Kidney epithelial cell (primary cell): ENCODE measurements around the gene POLR1A. TPM values are rescaled to one million over a fixed set of nuclear protein-coding genes. Genes with fewer than 3 reads are reported as not detected.
"Not testable (repeated sequence)": the region's sequence is repeated elsewhere in the genome, so short reads cannot be mapped to it uniquely, and the experiment has no call there.

Source experiments
- DNase-seq: peaks from one replicate; pipeline ENCODE4 v3.0.0-alpha.2; 2010; ENCODE audit warnings: low read depth
- H3K27me3 ChIP-seq: 2 replicates; pipeline ENCODE4 v1.6.0; 2011; ENCODE audit warnings: low read length; ENCODE audit not compliant: control insufficient read depth, insufficient read depth
- H3K36me3 ChIP-seq: 2 replicates; pipeline ENCODE4 v1.5.1; 2011; ENCODE audit warnings: low read length; ENCODE audit not compliant: control insufficient read depth, insufficient read depth
- H3K4me3 ChIP-seq: 2 replicates; pipeline ENCODE4 v1.5.1; 2011; ENCODE audit warnings: low read depth, mild to moderate bottlenecking, control low read depth, low read length
- total RNA-seq: library from RNA; depleted of rRNA; stranded (reverse); fragments of >200 nt; gene quantifications from 2 replicates; pipeline ENCODE4 v1.2.3, GENCODE V29; 2015
- TF ChIP-seq, protein P1 (sequence below): IDR thresholded peaks from 2 replicates; pipeline ENCODE4 v1.5.1; 2011; ENCODE audit warnings: mild to moderate bottlenecking, moderate library complexity, low read length, control low read depth, inconsistent platforms; ENCODE audit not compliant: insufficient read depth, poor library complexity, severe bottlenecking

Gene POLR1A
- total RNA-seq, 1 donor from 2014 or later = 33.7 TPM

DNA sequence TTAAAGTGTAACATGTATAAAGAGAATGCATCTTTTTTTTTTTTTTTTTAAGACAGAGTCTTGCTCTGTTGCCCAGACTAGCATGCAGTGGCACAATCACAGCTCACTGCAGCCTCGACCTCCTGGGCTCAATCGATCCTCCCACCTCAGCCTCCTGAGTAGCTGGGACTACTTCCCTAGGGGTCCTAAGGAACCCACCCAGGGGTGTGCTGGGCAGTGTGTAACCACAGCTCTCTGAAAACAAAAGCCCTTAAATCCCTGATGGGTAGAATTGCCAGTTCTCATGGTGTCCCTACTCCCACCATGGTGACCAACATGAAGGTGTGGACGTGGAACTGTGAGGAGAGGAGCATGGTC lies 111.3 kb downstream of the POLR1A start:
- Histone ChIP-seq H3K27me3 (peaks cover under 1% of the 10 kb centered on the region), H3K4me3 (no peak overlapping the region), H3K36me3 (no peaks in the 10 kb centered on the region)
- DNase-seq = no peak
- TF ChIP-seq, protein P1, sequence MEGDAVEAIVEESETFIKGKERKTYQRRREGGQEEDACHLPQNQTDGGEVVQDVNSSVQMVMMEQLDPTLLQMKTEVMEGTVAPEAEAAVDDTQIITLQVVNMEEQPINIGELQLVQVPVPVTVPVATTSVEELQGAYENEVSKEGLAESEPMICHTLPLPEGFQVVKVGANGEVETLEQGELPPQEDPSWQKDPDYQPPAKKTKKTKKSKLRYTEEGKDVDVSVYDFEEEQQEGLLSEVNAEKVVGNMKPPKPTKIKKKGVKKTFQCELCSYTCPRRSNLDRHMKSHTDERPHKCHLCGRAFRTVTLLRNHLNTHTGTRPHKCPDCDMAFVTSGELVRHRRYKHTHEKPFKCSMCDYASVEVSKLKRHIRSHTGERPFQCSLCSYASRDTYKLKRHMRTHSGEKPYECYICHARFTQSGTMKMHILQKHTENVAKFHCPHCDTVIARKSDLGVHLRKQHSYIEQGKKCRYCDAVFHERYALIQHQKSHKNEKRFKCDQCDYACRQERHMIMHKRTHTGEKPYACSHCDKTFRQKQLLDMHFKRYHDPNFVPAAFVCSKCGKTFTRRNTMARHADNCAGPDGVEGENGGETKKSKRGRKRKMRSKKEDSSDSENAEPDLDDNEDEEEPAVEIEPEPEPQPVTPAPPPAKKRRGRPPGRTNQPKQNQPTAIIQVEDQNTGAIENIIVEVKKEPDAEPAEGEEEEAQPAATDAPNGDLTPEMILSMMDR = no peak

DNA sequence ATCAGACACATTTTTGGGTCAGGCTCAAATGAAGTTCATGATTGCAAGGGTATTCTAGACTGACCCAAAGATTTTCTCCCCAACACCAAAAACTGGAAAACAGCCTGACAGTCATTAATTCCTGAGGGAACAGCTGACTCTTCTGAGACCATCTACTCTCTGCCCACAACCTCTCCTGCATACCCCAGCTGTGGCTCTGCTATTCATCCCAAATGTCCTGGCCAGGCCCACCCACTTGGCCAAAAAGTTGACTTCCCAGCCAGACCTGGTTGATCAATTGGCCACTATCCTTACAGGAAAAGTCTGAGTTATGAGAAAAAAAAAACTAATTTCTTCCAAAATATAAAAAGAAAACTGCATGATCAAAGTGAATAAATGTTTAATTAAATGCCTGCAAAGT lies 113.1 kb downstream of the POLR1A start:
- no peak for DNase-seq
- TF ChIP-seq, protein P1 = no peak
- Histone ChIP-seq H3K4me3 (no peak overlapping the region), H3K36me3 (no peaks in the 10 kb centered on the region), H3K27me3 (no peaks in the 10 kb centered on the region)

GRCh38 chr2:85992053-85992452 lies 113.6 kb downstream of the POLR1A start:
- not testable (repeated sequence) for DNase-seq, H3K36me3 ChIP-seq, H3K27me3 ChIP-seq, H3K4me3 ChIP-seq

- TF ChIP-seq, protein P1 = no peak
- H3K4me3 ChIP-seq = no peak overlapping the region
- no peaks in the 10 kb centered on the region for H3K36me3 ChIP-seq
- no peaks in the 10 kb centered on the region for H3K27me3 ChIP-seq
- DNase-seq = no peak
Measured at GRCh38 chr2:85990084-85990483, 115.6 kb downstream of the POLR1A start.

DNA sequence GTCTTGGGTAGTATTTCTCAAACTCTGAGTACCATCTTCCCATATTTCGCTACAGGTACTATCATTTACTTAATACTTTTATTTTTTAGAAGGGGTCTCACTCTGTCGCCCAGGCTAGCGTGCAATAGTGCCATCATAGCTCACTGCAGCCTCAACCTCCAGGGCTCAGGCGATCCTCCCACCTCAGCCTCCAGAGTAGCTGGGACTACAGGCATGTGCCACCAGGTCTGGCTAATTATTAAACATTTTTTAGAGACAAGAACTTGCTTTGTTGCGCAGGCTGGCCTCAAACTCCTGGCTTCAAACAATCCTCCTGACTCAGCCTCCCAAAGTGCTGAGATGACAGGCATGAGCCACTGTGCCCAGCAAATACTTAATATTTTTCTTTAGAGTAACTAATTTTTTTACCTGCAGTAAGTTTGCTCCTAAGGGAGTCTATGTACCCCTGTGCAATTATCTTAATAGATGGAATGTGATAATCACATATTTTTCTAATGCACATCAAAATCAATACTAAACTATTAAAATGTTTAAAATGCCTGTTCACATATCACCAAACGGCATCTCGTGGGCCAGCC lies 116.3 kb downstream of the POLR1A start:
- TF ChIP-seq, protein P1 = no peak
- no peak for DNase-seq
- H3K27me3 ChIP-seq = no peaks in the 10 kb centered on the region
- H3K36me3 ChIP-seq = no peaks in the 10 kb centered on the region
- H3K4me3 ChIP-seq = no peak overlapping the region

DNA sequence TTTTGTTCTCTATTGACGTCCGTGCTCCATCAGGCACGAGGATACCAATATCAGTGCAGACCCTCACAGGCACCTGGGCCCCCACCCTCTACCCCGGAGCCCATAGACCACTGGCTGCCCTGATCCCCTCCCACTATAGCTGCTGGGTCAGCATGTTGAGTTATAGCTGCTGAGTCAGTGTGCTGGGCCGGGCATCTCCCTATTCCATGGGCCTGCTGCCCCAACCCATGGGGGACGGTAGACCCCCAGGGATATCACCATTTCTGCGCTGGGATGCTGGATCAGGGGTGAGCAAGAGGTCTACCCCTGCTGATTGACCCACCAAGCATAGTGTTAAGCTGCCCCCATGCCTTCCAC lies 116.8 kb downstream of the POLR1A start:
- no peak overlapping the region for H3K4me3 ChIP-seq

More for the DNA sequence above, 116.8 kb downstream of the POLR1A start:
- Histone ChIP-seq H3K27me3 (no peaks in the 10 kb centered on the region), H3K36me3 (no peaks in the 10 kb centered on the region)
- TF ChIP-seq, protein P1 = no peak
- DNase-seq = no peak
